Liver (tissue), 10 donors: ENCODE results near the gene PIP4K2B. TPM values are rescaled to one million over a fixed set of nuclear protein-coding genes. Genes with fewer than 3 reads are reported as not detected.
A peak's percentile ranks its signal among the peaks of the same experiment; 100 is the strongest.

Experiments
- DNase-seq: peaks from one replicate; pipeline ENCODE4 v3.0.0-alpha.2; 2017; ENCODE audit warnings: low spot score
- H3K27ac ChIP-seq, 2 donors: one replicate each; pipeline ENCODE4 v1.7.0; 2013; ENCODE audit warnings: inconsistent platforms in 2 of 2, low read length in 2 of 2, control low read depth in 1 of 2, low read depth in 1 of 2, mild to moderate bottlenecking in 1 of 2
- H3K27me3 ChIP-seq, 4 donors: one replicate each; pipeline versions ENCODE4 v1.6.1 to v1.7.0; 2013; ENCODE audit warnings: low read length in 3 of 4, inconsistent platforms in 1 of 4, mild to moderate bottlenecking in 1 of 4, moderate library complexity in 1 of 4; ENCODE audit not compliant: control insufficient read depth in 4 of 4, insufficient read depth in 4 of 4
- H3K36me3 ChIP-seq, 4 donors: one replicate each; pipeline versions ENCODE4 v1.6.1 to v1.7.0; 2013; ENCODE audit warnings: low read length in 3 of 4, mild to moderate bottlenecking in 3 of 4, low read depth in 1 of 4, moderate library complexity in 1 of 4; ENCODE audit not compliant: control insufficient read depth in 4 of 4, insufficient read depth in 3 of 4
- H3K4me1 ChIP-seq, 4 donors: one replicate each; pipeline versions ENCODE4 v1.6.1 to v1.7.0; 2013; ENCODE audit warnings: low read length in 3 of 4, mild to moderate bottlenecking in 3 of 4, moderate library complexity in 1 of 4; ENCODE audit not compliant: control insufficient read depth in 4 of 4, insufficient read depth in 4 of 4
- H3K4me3 ChIP-seq, 3 donors: one replicate each; pipeline versions ENCODE4 v1.6.1 to v1.7.0; 2013; ENCODE audit warnings: low read length in 3 of 3, control low read depth in 1 of 3, low read depth in 1 of 3, mild to moderate bottlenecking in 1 of 3
- H3K9ac ChIP-seq, 2 donors: one replicate each; pipeline ENCODE4 v1.7.0; 2013; ENCODE audit warnings: low read length in 2 of 2, mild to moderate bottlenecking in 2 of 2, moderate library complexity in 2 of 2, control low read depth in 1 of 2, low read depth in 1 of 2
- H3K9me3 ChIP-seq, 4 donors: one replicate each; pipeline versions ENCODE4 v1.6.1 to v1.7.0; 2013; ENCODE audit warnings: low read length in 3 of 4; ENCODE audit not compliant: control insufficient read depth in 4 of 4
- EGR1 ChIP-seq, 2 donors: IDR thresholded peaks; 2 replicates each; pipeline ENCODE4 v1.6.1; 2016 to 2018; ENCODE audit warnings: antibody characterized with exemption in 2 of 2, low read depth in 2 of 2
- FOXA1 ChIP-seq: IDR thresholded peaks from 2 replicates; pipeline ENCODE4 v1.6.1; 2016; ENCODE audit warnings: antibody characterized with exemption
- FOXA2 ChIP-seq: IDR thresholded peaks from 2 replicates; pipeline ENCODE4 v1.6.1; 2016; ENCODE audit warnings: antibody characterized with exemption
- GABPA ChIP-seq, 2 donors: IDR thresholded peaks in 1 of 2; conservative IDR thresholded peaks in 1 of 2; 2 replicates each; pipeline ENCODE4 v1.6.1; 2016; ENCODE audit warnings: antibody characterized with exemption in 2 of 2, mild to moderate bottlenecking in 1 of 2, moderate library complexity in 1 of 2
- HNF4A ChIP-seq, 2 donors: conservative IDR thresholded peaks; 2 replicates each; pipeline ENCODE4 v1.6.1; 2016; ENCODE audit warnings: antibody characterized with exemption in 2 of 2, mild to moderate bottlenecking in 2 of 2
- HNF4G ChIP-seq: IDR thresholded peaks from 2 replicates; pipeline ENCODE4 v1.6.1; 2016; ENCODE audit warnings: antibody characterized with exemption
- JUND ChIP-seq, 2 donors: IDR thresholded peaks; 2 replicates each; pipeline ENCODE4 v1.6.1; 2016; ENCODE audit warnings: antibody characterized with exemption in 2 of 2
- RAD21 ChIP-seq, 2 donors: IDR thresholded peaks; 2 replicates each; pipeline ENCODE4 v1.6.1; 2016; ENCODE audit warnings: antibody characterized with exemption in 2 of 2, mild to moderate bottlenecking in 2 of 2
- RXRA ChIP-seq, 2 donors: IDR thresholded peaks; 2 replicates each; pipeline ENCODE4 v1.6.1; 2017 to 2018; ENCODE audit warnings: antibody characterized with exemption in 2 of 2, mild to moderate bottlenecking in 1 of 2
- SP1 ChIP-seq: IDR thresholded peaks from 2 replicates; pipeline ENCODE4 v1.6.1; 2018; ENCODE audit warnings: antibody characterized with exemption, mild to moderate bottlenecking
- TAF1 ChIP-seq: conservative IDR thresholded peaks from 2 replicates; pipeline ENCODE4 v1.6.1; 2016; ENCODE audit warnings: antibody characterized with exemption, mild to moderate bottlenecking
- YY1 ChIP-seq: IDR thresholded peaks from 2 replicates; pipeline ENCODE4 v1.6.1; 2016; ENCODE audit warnings: antibody characterized with exemption, mild to moderate bottlenecking
- WGBS: extraction: QIAGEN DNeasy Blood & Tissue Kit; methylation state at CpG from one replicate; pipeline ENCODE4 v1.1.7; 2013; 5-methylcytosine and 5-hydroxymethylcytosine counted together
- polyA plus RNA-seq, 2 donors: library from polyadenylated mRNA; stranded (reverse) in 1 of 2; unstranded in 1 of 2; fragments of 200-250 nt in 1 of 2; fragments of >200 nt in 1 of 2; fragmentation: Nextera tagmentation in 1 of 2; extraction: Ambion mirVana in 1 of 2; gene quantifications; one replicate each; pipeline versions ENCODE4 v1.2.1 to v1.2.3, GENCODE V29; 2013 to 2015
- small RNA-seq: library from RNA; depleted of rRNA; stranded (forward); fragments of <200 nt; gene quantifications from one replicate; pipeline ENCODE3, GENCODE V24; 2014
- total RNA-seq, 2 donors: library from RNA; depleted of rRNA; stranded (reverse); fragments of >200 nt; gene quantifications; one replicate each; pipeline ENCODE4 v1.2.3, GENCODE V29; 2014
- TF ChIP-seq, protein P1 (sequence below): IDR thresholded peaks from 2 replicates; pipeline ENCODE4 v1.6.1; 2016; ENCODE audit warnings: antibody characterized with exemption
- TF ChIP-seq, protein P2 (sequence below): IDR thresholded peaks from 2 replicates; pipeline ENCODE4 v1.6.1; 2016; ENCODE audit warnings: antibody characterized with exemption
- TF ChIP-seq, protein P3 (sequence below): IDR thresholded peaks from 2 replicates; pipeline ENCODE4 v1.6.1; 2016; ENCODE audit warnings: antibody characterized with exemption
- TF ChIP-seq, protein P4 (sequence below): IDR thresholded peaks from 2 replicates; pipeline ENCODE4 v1.6.1; 2016; ENCODE audit warnings: antibody characterized with exemption, mild to moderate bottlenecking
- donor health status: healthy.
- donor health status: healthy.
- donor health status: healthy.
- donor health status: healthy.
- donor health status: healthy.

PIP4K2B gene
- total and polyA plus RNA-seq, 4 donors = 2.4 to 21.5 (median 13.6) TPM

DNA sequence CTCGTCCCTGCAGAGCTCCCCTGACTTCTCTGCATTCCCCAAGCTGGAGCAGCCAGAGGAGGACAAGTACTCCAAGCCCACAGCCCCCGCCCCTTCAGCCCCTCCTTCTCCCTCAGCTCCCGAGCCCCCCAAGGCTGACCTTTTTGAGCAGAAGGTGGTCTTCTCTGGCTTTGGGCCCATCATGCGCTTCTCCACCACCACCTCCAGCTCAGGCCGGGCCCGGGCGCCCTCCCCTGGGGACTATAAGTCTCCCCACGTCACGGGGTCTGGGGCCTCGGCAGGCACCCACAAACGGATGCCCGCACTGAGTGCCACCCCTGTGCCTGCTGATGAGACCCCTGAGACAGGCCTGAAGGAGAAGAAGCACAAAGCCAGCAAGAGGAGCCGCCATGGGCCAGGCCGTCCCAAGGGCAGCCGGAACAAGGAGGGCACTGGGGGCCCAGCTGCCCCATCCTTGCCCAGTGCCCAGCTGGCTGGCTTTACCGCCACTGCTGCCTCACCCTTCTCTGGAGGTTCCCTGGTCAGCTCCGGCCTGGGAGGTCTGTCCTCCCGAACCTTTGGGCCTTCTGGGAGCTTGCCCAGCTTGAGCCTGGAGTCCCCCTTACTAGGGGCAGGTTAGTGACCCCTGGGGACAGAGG, 82.9 kb downstream of the PIP4K2B start:
- Histone ChIP-seq H3K27ac (no peak overlapping the region), H3K9me3 (no peaks in the 10 kb centered on the region), H3K4me1 (peaks cover 0 to 4% (median 0%) of the 10 kb centered on the region in 4 donors), H3K9ac (no peak overlapping the region), H3K27me3 (no peaks in the 10 kb centered on the region), H3K4me3 (no peak overlapping the region), H3K36me3 (peaks cover 7 to 54% (median 15%) of the 10 kb centered on the region in 4 donors)
- no peak for DNase-seq
- TF ChIP-seq, protein P1, sequence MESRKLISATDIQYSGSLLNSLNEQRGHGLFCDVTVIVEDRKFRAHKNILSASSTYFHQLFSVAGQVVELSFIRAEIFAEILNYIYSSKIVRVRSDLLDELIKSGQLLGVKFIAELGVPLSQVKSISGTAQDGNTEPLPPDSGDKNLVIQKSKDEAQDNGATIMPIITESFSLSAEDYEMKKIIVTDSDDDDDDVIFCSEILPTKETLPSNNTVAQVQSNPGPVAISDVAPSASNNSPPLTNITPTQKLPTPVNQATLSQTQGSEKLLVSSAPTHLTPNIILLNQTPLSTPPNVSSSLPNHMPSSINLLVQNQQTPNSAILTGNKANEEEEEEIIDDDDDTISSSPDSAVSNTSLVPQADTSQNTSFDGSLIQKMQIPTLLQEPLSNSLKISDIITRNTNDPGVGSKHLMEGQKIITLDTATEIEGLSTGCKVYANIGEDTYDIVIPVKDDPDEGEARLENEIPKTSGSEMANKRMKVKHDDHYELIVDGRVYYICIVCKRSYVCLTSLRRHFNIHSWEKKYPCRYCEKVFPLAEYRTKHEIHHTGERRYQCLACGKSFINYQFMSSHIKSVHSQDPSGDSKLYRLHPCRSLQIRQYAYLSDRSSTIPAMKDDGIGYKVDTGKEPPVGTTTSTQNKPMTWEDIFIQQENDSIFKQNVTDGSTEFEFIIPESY = no peak
- TF ChIP-seq, protein P2, sequence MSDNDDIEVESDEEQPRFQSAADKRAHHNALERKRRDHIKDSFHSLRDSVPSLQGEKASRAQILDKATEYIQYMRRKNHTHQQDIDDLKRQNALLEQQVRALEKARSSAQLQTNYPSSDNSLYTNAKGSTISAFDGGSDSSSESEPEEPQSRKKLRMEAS = no peak
- no peak for TF ChIP-seq RAD21 (IDR thresholded peaks at IDR 0.05)
- TF ChIP-seq TAF1 = no peak
- no peak for TF ChIP-seq SP1
- no peak for TF ChIP-seq GABPA (IDR thresholded peaks at IDR 0.05 in 1 of 2, conservative IDR thresholded peaks at IDR 0.05 in 1 of 2)
- no peak for TF ChIP-seq YY1
- TF ChIP-seq JUND (IDR thresholded peaks at IDR 0.05) = no peak
- no peak for TF ChIP-seq FOXA1
- TF ChIP-seq RXRA (IDR thresholded peaks at IDR 0.05) = no peak
- TF ChIP-seq FOXA2 = no peak
- TF ChIP-seq, protein P3, sequence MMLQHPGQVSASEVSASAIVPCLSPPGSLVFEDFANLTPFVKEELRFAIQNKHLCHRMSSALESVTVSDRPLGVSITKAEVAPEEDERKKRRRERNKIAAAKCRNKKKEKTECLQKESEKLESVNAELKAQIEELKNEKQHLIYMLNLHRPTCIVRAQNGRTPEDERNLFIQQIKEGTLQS = no peak
- TF ChIP-seq EGR1 (IDR thresholded peaks at IDR 0.05; ENCODE audit: low read depth in 2 of 2) = no peak
- no peak for TF ChIP-seq HNF4G
- TF ChIP-seq HNF4A (conservative IDR thresholded peaks at IDR 0.05) = no peak
- TF ChIP-seq, protein P4, sequence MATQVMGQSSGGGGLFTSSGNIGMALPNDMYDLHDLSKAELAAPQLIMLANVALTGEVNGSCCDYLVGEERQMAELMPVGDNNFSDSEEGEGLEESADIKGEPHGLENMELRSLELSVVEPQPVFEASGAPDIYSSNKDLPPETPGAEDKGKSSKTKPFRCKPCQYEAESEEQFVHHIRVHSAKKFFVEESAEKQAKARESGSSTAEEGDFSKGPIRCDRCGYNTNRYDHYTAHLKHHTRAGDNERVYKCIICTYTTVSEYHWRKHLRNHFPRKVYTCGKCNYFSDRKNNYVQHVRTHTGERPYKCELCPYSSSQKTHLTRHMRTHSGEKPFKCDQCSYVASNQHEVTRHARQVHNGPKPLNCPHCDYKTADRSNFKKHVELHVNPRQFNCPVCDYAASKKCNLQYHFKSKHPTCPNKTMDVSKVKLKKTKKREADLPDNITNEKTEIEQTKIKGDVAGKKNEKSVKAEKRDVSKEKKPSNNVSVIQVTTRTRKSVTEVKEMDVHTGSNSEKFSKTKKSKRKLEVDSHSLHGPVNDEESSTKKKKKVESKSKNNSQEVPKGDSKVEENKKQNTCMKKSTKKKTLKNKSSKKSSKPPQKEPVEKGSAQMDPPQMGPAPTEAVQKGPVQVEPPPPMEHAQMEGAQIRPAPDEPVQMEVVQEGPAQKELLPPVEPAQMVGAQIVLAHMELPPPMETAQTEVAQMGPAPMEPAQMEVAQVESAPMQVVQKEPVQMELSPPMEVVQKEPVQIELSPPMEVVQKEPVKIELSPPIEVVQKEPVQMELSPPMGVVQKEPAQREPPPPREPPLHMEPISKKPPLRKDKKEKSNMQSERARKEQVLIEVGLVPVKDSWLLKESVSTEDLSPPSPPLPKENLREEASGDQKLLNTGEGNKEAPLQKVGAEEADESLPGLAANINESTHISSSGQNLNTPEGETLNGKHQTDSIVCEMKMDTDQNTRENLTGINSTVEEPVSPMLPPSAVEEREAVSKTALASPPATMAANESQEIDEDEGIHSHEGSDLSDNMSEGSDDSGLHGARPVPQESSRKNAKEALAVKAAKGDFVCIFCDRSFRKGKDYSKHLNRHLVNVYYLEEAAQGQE = no peak
- WGBS = 89% methylated on average over 18 of the region's 18 CpGs

Small RNA genes lying within 50 kb of the gene (small RNA-seq; reads per million reads assigned to genes)
- gene MIR4726 (not detected), gene MIR4727 (not detected), gene RNA5SP440 (0.38 reads per million, percentile 41 among the genes with 10 or more reads in this experiment), gene RNU6-866P (not detected)

Other genes with a start within 250 kb of the PIP4K2B start
- 1 to 10 TPM in 1 of 2 donors, under 1 TPM in 1; 0.05 to 3.2 TPM for gene SRCIN1, start 193.6 kb downstream of the PIP4K2B start, total RNA-seq
- gene SRCIN1, start 193.6 kb downstream of the PIP4K2B start, polyA plus RNA-seq = 1 to 10 TPM; 2.2 to 5.3 TPM
- 1 to 10 TPM in 1 of 2 donors, under 1 TPM in 1; 0.37 to 1.8 TPM for gene EPOP, start 124.6 kb downstream of the PIP4K2B start, total RNA-seq
- gene EPOP, start 124.6 kb downstream of the PIP4K2B start, polyA plus RNA-seq = 1 to 10 TPM in 1 of 2 donors, under 1 TPM in 1; 0.32 to 1.9 TPM
- gene MLLT6, start 94.3 kb downstream of the PIP4K2B start, total RNA-seq = 10 to 100 TPM in 1 of 2 donors, 1 to 10 TPM in 1; 8.5 to 22.8 TPM
- gene MLLT6, start 94.3 kb downstream of the PIP4K2B start, polyA plus RNA-seq = 1 to 10 TPM; 3.3 to 7.7 TPM
- 1 to 10 TPM; 4.5 to 9.0 TPM for gene CISD3, start 69.2 kb downstream of the PIP4K2B start, total RNA-seq
- gene CISD3, start 69.2 kb downstream of the PIP4K2B start, polyA plus RNA-seq = 100 to 1,000 TPM in 1 of 2 donors, 10 to 100 TPM in 1; 65.6 to 152 TPM
- 1 to 10 TPM; 1.2 to 2.2 TPM for gene PCGF2, start 51.2 kb downstream of the PIP4K2B start, total RNA-seq
- gene PCGF2, start 51.2 kb downstream of the PIP4K2B start, polyA plus RNA-seq = 1 to 10 TPM; 1.3 to 3.2 TPM
- 100 to 1,000 TPM; 121 to 137 TPM for gene PSMB3, start 46.8 kb downstream of the PIP4K2B start, total RNA-seq
- gene PSMB3, start 46.8 kb downstream of the PIP4K2B start, polyA plus RNA-seq = 100 to 1,000 TPM; 200 to 279 TPM
- gene CWC25, start 25.8 kb upstream of the PIP4K2B start, total RNA-seq = 1 to 10 TPM; 5.7 to 10.0 TPM
- gene CWC25, start 25.8 kb upstream of the PIP4K2B start, polyA plus RNA-seq = 1 to 10 TPM; 6.2 to 8.6 TPM
- gene RPL23, start 54.2 kb upstream of the PIP4K2B start, total RNA-seq = 100 to 1,000 TPM; 284 to 797 TPM
- 100 to 1,000 TPM; 552 to 740 TPM for gene RPL23, start 54.2 kb upstream of the PIP4K2B start, polyA plus RNA-seq
- gene LASP1, start 70.5 kb upstream of the PIP4K2B start, total RNA-seq = 10 to 100 TPM; 59.4 to 77.4 TPM
- 10 to 100 TPM; 18.2 to 77.7 TPM for gene LASP1, start 70.5 kb upstream of the PIP4K2B start, polyA plus RNA-seq
- gene FBXO47, start 167.8 kb upstream of the PIP4K2B start, total RNA-seq = not detected
- not detected for gene FBXO47, start 167.8 kb upstream of the PIP4K2B start, polyA plus RNA-seq